ENCODE measurements around the gene CACNA1C. TPM values are rescaled to one million over a fixed set of nuclear protein-coding genes. Genes with fewer than 3 reads are reported as not detected.

Gene CACNA1C
- total RNA-seq, 2 donors from 2014 or later = 70.0 to 127 TPM

DNA sequence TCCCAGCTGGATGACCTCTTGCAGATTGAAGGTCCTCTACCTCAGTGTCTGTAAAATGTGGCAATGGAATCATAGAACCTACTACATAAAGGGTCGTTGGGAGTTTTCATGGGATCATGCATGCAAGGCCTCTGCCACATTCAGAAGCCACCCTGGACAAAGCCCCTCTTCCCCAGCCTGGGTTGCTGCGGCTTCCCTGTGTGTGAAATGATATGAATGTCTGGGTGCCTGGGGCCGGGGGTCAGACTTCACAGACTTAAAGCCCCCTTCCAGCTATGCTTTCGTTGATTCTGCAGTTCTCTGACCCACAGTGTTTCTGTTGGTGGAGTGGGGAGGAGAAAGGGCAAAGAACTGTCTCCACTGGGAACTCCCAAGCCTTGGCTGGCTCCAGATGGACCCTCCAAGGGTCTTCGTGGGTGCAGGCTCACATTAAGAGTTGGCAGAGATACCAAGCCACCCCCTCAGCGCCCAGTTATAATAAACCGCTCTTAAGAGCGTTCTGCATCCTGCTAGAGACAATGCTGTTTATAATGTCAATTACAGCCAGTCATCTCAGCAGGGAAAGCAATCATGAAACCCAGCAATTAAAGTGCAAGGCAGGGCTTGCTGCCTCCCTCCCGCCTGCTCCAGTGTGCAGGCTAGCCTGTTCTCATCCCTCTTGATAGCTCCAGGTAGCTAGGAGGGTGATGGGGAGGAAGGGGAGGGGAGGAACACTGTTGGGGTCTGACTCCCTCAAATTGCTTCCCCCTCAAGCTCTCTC lies 531.0 kb downstream of the CACNA1C start:
- TF ChIP-seq, protein P1, sequence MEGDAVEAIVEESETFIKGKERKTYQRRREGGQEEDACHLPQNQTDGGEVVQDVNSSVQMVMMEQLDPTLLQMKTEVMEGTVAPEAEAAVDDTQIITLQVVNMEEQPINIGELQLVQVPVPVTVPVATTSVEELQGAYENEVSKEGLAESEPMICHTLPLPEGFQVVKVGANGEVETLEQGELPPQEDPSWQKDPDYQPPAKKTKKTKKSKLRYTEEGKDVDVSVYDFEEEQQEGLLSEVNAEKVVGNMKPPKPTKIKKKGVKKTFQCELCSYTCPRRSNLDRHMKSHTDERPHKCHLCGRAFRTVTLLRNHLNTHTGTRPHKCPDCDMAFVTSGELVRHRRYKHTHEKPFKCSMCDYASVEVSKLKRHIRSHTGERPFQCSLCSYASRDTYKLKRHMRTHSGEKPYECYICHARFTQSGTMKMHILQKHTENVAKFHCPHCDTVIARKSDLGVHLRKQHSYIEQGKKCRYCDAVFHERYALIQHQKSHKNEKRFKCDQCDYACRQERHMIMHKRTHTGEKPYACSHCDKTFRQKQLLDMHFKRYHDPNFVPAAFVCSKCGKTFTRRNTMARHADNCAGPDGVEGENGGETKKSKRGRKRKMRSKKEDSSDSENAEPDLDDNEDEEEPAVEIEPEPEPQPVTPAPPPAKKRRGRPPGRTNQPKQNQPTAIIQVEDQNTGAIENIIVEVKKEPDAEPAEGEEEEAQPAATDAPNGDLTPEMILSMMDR (IDR thresholded peaks at IDR 0.05) = no peak
- no peak for ATAC-seq (ENCODE audit: insufficient number of reproducible peaks, low FRiP score, low read depth)
- Histone ChIP-seq H3K27me3 (replicated peaks; ENCODE audit: insufficient read depth) (no peaks in the 10 kb centered on the region), H3K4me1 (ENCODE audit: control insufficient read depth in 1 of 2, low read depth in 2 of 2) (peaks cover 3 to 11% of the 10 kb centered on the region in 2 donors), H3K4me3 (no peak overlapping the region), H3K36me3 (peaks cover 45% of the 10 kb centered on the region), H3K27ac (no peak overlapping the region), H3K9me3 (no peaks in the 10 kb centered on the region)
- DNase-seq (ENCODE audit: low spot score) = no peak

DNA sequence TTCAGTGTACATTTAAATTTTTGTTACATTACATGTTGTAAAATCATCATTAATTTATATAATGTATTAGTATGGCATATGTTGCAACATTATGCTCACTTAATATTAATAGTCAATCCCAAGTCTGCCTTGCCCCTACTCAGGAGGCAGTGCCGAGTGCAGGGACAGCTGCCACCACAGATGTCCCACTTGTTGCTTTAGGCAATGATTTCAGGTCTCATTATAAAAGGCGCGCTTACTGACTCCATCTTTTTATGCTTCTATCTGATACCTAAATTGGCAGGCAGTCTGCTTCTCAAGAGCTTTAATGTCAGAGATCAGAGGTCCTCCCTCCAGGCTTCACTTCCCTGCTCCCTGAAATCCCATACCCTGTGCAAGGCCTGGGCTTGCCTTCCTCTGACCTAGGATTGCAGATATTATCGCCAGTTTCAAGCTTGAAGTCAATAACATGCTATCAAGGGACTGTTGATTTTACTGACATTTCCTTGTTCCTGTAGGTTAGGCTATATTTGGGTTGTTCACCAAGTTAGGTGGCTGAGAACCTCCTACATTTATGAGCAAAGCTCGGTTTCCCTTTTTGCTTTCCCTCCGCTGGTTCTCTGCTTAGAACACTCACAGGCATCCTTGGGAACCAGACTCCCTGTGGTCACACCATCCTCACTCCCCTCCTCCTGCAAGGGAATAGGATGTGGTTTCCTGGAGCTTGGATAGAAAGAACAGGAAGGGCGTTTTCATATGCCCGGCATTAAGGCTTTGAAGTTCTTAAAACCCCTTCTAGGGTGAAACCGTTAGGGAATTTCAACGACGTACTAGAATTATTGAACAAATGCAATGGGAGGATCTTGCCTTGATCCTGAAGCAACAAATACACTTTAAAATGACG lies 533.6 kb downstream of the CACNA1C start:
- H3K27ac ChIP-seq = no peak overlapping the region
- TF ChIP-seq, protein P1 (IDR thresholded peaks at IDR 0.05) = no peak
- no peak for ATAC-seq (ENCODE audit: insufficient number of reproducible peaks, low FRiP score, low read depth)

DNA sequence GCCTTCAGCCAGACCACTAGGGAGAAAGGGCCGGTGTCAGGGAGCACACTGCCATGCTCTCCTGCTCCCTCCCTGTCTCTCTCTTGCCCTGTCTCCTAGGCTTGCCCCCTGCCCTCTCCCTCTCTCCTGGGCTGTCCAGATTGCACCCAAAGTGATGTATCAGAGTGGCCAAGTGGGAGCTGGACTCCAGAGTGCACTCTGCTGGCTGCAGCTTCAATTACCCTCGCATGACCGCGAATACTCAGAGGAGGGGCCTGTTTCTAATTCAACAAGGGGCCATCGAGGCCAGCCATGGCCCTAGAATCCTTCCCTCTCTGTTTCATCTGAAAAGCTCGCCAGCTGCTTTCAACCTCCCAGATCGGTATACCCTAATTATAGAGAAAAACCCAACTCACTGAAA lies 535.6 kb downstream of the CACNA1C start:
- Histone ChIP-seq H3K9me3 (no peaks in the 10 kb centered on the region), H3K27me3 (replicated peaks; ENCODE audit: insufficient read depth) (no peaks in the 10 kb centered on the region), H3K36me3 (peaks cover 79% of the 10 kb centered on the region), H3K27ac (no peak overlapping the region), H3K4me3 (no peak overlapping the region), H3K4me1 (ENCODE audit: control insufficient read depth in 1 of 2, low read depth in 2 of 2) (peaks cover 0 to under 1% of the 10 kb centered on the region in 2 donors)
- DNase-seq (ENCODE audit: low spot score) = no peak
- TF ChIP-seq, protein P1 (IDR thresholded peaks at IDR 0.05) = no peak
- ATAC-seq (ENCODE audit: insufficient number of reproducible peaks, low FRiP score, low read depth) = no peak

More for the DNA sequence above, 533.6 kb downstream of the CACNA1C start:
- Histone ChIP-seq H3K9me3 (no peaks in the 10 kb centered on the region), H3K27me3 (replicated peaks; ENCODE audit: insufficient read depth) (no peaks in the 10 kb centered on the region), H3K4me1 (ENCODE audit: control insufficient read depth in 1 of 2, low read depth in 2 of 2) (peaks cover 3 to 7% of the 10 kb centered on the region in 2 donors), H3K36me3 (peaks cover 62% of the 10 kb centered on the region), H3K4me3 (no peak overlapping the region)
- DNase-seq (ENCODE audit: low spot score) = no peak

DNA sequence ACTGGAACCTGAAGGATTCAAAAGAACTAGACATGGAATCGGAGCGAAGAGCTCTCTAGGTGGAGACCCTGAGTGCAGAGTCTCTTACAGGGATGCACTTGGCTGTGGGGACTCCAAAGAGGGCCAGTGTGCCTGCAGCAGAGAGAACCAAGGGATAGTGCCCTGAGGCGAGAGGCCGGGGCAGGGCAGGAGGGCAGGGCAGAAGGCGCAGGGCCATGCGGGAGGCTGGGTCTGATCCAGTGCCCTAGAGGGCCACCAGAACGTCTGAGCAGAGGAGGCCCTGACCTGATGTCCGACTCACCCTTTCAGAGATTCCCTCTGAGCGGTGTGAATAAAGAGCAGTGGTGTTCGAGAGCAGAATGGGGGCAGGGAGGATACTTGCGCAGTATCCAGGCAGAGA lies 536.6 kb downstream of the CACNA1C start:
- H3K27ac ChIP-seq = no peak overlapping the region
- ATAC-seq (ENCODE audit: insufficient number of reproducible peaks, low FRiP score, low read depth) (no peak), DNase-seq (ENCODE audit: low spot score) (no peak)
- TF ChIP-seq, protein P1 (IDR thresholded peaks at IDR 0.05) = no peak
- peaks cover 4% of the 10 kb centered on the region for H3K9me3 ChIP-seq
- H3K4me1 ChIP-seq (ENCODE audit: control insufficient read depth in 1 of 2, low read depth in 2 of 2) = no peaks in the 10 kb centered on the region
- H3K4me3 ChIP-seq = no peak overlapping the region
- H3K36me3 ChIP-seq = peaks cover 81% of the 10 kb centered on the region
- H3K27me3 ChIP-seq (replicated peaks; ENCODE audit: insufficient read depth) = no peaks in the 10 kb centered on the region

DNA sequence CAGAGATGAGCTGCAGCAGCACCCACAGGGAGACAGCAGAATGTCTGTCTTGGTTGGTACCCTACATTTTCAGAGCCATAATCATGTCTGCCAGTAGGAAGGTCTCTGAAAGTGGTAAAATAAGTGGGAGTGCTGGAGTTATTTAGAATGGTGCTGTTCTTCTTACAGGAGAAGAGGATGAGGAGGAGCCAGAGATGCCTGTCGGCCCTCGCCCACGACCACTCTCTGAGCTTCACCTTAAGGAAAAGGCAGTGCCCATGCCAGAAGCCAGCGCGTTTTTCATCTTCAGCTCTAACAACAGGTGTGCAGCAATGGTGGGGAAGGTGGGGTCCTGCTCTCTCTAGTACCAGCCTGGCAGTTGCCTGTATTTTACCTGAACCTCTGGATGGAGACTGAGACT lies 540.3 kb downstream of the CACNA1C start:
- Histone ChIP-seq H3K36me3 (peaks cover 77% of the 10 kb centered on the region), H3K4me3 (no peak overlapping the region), H3K4me1 (ENCODE audit: control insufficient read depth in 1 of 2, low read depth in 2 of 2) (no peaks in the 10 kb centered on the region), H3K27ac (no peak overlapping the region), H3K9me3 (peaks cover 4% of the 10 kb centered on the region), H3K27me3 (replicated peaks; ENCODE audit: insufficient read depth) (no peaks in the 10 kb centered on the region)
- TF ChIP-seq, protein P1 (IDR thresholded peaks at IDR 0.05) = no peak
- DNase-seq (ENCODE audit: low spot score) (no peak), ATAC-seq (ENCODE audit: insufficient number of reproducible peaks, low FRiP score, low read depth) (no peak)

All from thoracic aorta (tissue), 2 donors.